ENCODE data around the gene OLFM2. TPM values are rescaled to one million over a fixed set of nuclear protein-coding genes. Genes with fewer than 3 reads are reported as not detected.

The OLFM2 gene
- total RNA-seq, 1 experiment from 2014 or later: 3.4 TPM

DNA sequence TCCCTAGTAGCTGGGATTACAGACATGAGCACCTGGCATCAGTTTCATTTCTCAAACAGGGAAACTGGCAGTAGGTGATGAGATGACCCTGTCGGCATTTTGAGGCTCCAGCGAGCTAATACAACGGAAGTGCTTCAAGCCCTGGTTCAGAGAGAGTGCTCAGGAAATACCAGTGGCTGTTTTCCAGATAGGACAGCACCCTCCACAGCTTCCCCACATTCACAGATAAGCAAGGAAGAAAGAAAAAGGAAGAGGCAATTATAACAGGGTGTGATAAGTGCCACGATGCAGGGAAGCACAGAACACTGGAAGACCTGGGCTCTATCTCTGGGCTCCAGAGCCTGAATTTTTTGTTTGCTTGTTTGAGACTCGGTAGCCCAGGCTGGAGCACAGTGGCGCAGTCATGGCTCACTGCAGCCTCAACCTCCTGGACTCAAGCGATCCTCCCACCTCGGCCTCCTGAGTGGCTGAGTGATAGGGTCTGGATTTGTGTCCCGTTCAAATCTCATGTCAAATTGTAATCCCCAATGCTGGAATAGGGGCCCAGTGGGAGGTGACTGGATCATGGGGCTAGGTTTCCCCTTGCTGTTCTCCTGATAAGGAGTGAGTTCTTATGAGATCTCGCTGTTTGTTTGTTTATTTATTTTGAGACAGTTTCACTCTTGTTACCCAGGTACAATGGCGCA is 57.7 kb downstream of the OLFM2 start:
- BruUV-seq (replicated peaks): no TSS peak
- Histone ChIP-seq H3K4me1 (replicated peaks; ENCODE audit: insufficient read depth) (peaks cover 13% of the 10 kb centered on the region), H2AFZ (no peak overlapping the region), H3K79me2 (ENCODE audit: low read depth) (no peaks in the 10 kb centered on the region), H3K27me3 (ENCODE audit: insufficient read depth, low read depth) (no peaks in the 10 kb centered on the region), H3K9me2 (ENCODE audit: insufficient read depth) (no peaks in the 10 kb centered on the region), H4K20me1 (ENCODE audit: insufficient read depth) (no peaks in the 10 kb centered on the region), H3K4me2 (peak overlapping the region; percentile 49; the same call in 1 of the 2 replicates), H3K36me3 (ENCODE audit: low read depth) (no peaks in the 10 kb centered on the region), H3K27ac (no peak overlapping the region), H3K4me3 (no peak overlapping the region), H3K9me3 (ENCODE audit: insufficient read depth, low read depth) (no peaks in the 10 kb centered on the region), H3F3A (ENCODE audit: insufficient read depth, low read depth) (peaks cover 7% of the 10 kb centered on the region)
- TF ChIP-seq EZH2 (IDR thresholded peaks at IDR 0.05; ENCODE audit: low read depth): no peak
- TF ChIP-seq, protein P1, sequence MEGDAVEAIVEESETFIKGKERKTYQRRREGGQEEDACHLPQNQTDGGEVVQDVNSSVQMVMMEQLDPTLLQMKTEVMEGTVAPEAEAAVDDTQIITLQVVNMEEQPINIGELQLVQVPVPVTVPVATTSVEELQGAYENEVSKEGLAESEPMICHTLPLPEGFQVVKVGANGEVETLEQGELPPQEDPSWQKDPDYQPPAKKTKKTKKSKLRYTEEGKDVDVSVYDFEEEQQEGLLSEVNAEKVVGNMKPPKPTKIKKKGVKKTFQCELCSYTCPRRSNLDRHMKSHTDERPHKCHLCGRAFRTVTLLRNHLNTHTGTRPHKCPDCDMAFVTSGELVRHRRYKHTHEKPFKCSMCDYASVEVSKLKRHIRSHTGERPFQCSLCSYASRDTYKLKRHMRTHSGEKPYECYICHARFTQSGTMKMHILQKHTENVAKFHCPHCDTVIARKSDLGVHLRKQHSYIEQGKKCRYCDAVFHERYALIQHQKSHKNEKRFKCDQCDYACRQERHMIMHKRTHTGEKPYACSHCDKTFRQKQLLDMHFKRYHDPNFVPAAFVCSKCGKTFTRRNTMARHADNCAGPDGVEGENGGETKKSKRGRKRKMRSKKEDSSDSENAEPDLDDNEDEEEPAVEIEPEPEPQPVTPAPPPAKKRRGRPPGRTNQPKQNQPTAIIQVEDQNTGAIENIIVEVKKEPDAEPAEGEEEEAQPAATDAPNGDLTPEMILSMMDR (conservative IDR thresholded peaks at IDR 0.05): no peak
- DNase-seq: no peak
- intact Hi-C loops (cut with micrococcal nuclease; ENCODE audit: unreplicated experiment): no loop called here
- CTCF ChIA-PET: no interaction called here
- POLR2A ChIA-PET (ENCODE audit: unreplicated experiment): interaction anchor here (0.6 kb wide), 1 partner anchor 503 kb away, joined by 5 read pairs; no protein-coding TSS in a partner anchor

DNA sequence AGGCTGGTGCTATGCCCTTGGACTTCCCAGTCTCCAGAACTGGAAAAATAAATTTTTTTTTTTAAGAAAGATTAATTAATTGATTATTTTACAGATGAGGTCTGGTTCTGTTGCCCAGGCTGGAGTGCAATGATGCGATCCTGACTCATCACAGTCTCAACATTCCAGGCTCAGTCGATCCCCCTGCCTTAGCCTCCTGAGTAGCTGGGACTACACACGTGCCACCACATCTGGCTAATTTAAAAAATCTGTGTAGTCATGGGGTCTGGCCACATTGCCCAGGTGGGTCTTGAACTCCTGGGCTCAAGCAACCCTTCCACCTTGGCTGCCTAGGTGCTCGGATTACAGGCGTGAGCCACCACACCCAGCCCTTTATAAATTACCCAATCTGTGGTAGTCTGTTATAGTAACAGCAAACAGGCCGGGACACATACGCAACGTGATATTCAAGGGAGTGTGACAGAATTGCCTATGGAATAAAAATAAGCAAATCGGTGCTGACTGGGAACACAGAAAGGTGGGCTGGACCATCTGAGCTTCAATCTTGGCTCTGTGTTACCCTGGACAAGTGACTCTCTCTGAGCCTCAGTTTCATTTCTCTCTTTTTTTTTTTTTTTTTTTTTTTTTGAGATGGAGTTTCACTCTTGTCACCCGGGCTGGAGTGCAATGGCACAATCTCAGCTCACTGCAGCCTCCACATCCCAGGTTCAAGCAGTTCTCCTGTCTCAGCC is 58.4 kb downstream of the OLFM2 start:
- Histone ChIP-seq H3K27ac (no peak overlapping the region), H3K4me3 (no peak overlapping the region), H3K4me2 (peak overlapping the region; percentile 49), H3K79me2 (ENCODE audit: low read depth) (no peaks in the 10 kb centered on the region), H3K9me3 (ENCODE audit: insufficient read depth, low read depth) (no peaks in the 10 kb centered on the region), H3K9me2 (ENCODE audit: insufficient read depth) (no peaks in the 10 kb centered on the region), H4K20me1 (ENCODE audit: insufficient read depth) (no peaks in the 10 kb centered on the region), H3K27me3 (ENCODE audit: insufficient read depth, low read depth) (no peaks in the 10 kb centered on the region), H3K36me3 (ENCODE audit: low read depth) (no peaks in the 10 kb centered on the region), H3F3A (ENCODE audit: insufficient read depth, low read depth) (peaks cover 3% of the 10 kb centered on the region; the same call in 1 of the 2 replicates), H3K4me1 (replicated peaks; ENCODE audit: insufficient read depth) (0 out of 2 replicates have a peak, but pooled peaks cover 8% of the 10 kb centered on the region), H2AFZ (no peak overlapping the region)
- DNase-seq: peak; percentile 8 to 57
- ChIA-PET POLR2A (ENCODE audit: unreplicated experiment) (interaction anchor here (0.6 kb wide), 1 partner anchor 504 kb away, joined by 5 read pairs; no protein-coding TSS in a partner anchor), CTCF (no interaction called here)
- TF ChIP-seq, protein P1 (conservative IDR thresholded peaks at IDR 0.05): no peak
- no peak for TF ChIP-seq EZH2 (IDR thresholded peaks at IDR 0.05; ENCODE audit: low read depth)
- intact Hi-C loops (cut with micrococcal nuclease; ENCODE audit: unreplicated experiment): no loop called here
- no TSS peak for BruUV-seq (replicated peaks)

DNA sequence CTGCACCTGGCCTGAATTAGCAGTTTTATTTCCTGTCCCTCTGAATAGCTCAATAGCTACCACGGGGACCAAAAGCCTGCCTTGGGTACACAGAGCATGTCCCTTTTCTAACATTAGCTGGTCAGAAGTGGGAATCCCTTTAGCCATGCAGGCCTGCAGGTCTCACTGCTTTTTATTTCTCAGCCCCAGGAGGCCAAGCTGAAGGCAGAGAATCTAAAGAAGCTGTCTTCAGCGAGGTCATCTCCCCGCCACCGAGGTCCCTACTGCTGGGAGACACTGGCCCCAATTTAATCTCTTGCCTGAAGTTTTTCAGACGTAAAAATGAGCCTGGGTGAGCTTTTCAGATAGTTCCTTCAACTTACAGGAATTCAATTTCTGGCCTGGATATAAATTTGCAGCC is 60.5 kb downstream of the OLFM2 start:
- H3F3A ChIP-seq (ENCODE audit: insufficient read depth, low read depth): no peaks in the 10 kb centered on the region
- H3K4me2 ChIP-seq: no peak overlapping the region
- H3K27ac ChIP-seq: no peak overlapping the region

More for the DNA sequence above, 60.5 kb downstream of the OLFM2 start:
- TF ChIP-seq EZH2 (IDR thresholded peaks at IDR 0.05; ENCODE audit: low read depth): no peak
- TF ChIP-seq, protein P1 (conservative IDR thresholded peaks at IDR 0.05): no peak
- Histone ChIP-seq H3K79me2 (ENCODE audit: low read depth) (no peaks in the 10 kb centered on the region), H3K27me3 (ENCODE audit: insufficient read depth, low read depth) (no peaks in the 10 kb centered on the region), H3K36me3 (ENCODE audit: low read depth) (no peaks in the 10 kb centered on the region), H4K20me1 (ENCODE audit: insufficient read depth) (no peaks in the 10 kb centered on the region), H3K4me3 (no peak overlapping the region), H3K4me1 (replicated peaks; ENCODE audit: insufficient read depth) (0 out of 2 replicates have a peak, but pooled peaks cover 8% of the 10 kb centered on the region), H3K9me3 (ENCODE audit: insufficient read depth, low read depth) (no peaks in the 10 kb centered on the region), H3K9me2 (ENCODE audit: insufficient read depth) (no peaks in the 10 kb centered on the region), H2AFZ (no peak overlapping the region)
- ChIA-PET POLR2A (ENCODE audit: unreplicated experiment) (no interaction called here), CTCF (no interaction called here)
- BruUV-seq (replicated peaks): no TSS peak
- intact Hi-C loops (cut with micrococcal nuclease; ENCODE audit: unreplicated experiment): no loop called here
- DNase-seq: no peak
